ENCODE data around the gene CLPTM1. TPM values are rescaled to one million over a fixed set of nuclear protein-coding genes. Genes with fewer than 3 reads are reported as not detected.

The CLPTM1 gene
- total and polyA plus RNA-seq, 9 of the 15 experiments (the other 6 are each of a cell fraction or from before 2014, with no cell fraction given): 0.37 to 96.0 (median 27.5) TPM

- no peak for TF ChIP-seq ZNF445 (CRISPR knock-in tag; IDR thresholded peaks at IDR 0.05; ENCODE audit: low read depth)
- no peak for TF ChIP-seq LARP7 (IDR thresholded peaks at IDR 0.05)
- TF ChIP-seq TEAD4 (IDR thresholded peaks at IDR 0.05; ENCODE audit: low read length): no peak
- no peak for TF ChIP-seq TEAD4 (CRISPR knock-in tag; IDR thresholded peaks at IDR 0.05; ENCODE audit: borderline replicate concordance)
- no peak for TF ChIP-seq ZNF764 (CRISPR knock-in tag; IDR thresholded peaks at IDR 0.05; ENCODE audit: low read depth)
- TF ChIP-seq CC2D1A (IDR thresholded peaks at IDR 0.05): peak; percentile 51; the same call in 1 of the 2 replicates
- TF ChIP-seq MCM7 (IDR thresholded peaks at IDR 0.05): no peak
- TF ChIP-seq HMG20B (CRISPR knock-in tag; IDR thresholded peaks at IDR 0.05): no peak
- no peak for TF ChIP-seq ZNF785 (CRISPR knock-in tag; IDR thresholded peaks at IDR 0.05)
- 0 out of 2 replicates have a peak, but pooled peaks have one; percentile 55 for TF ChIP-seq SMARCA4 (IDR thresholded peaks at IDR 0.05)
- TF ChIP-seq NBN (IDR thresholded peaks at IDR 0.05; ENCODE audit: low read depth): no peak
- no peak for TF ChIP-seq NEUROD1 (IDR thresholded peaks at IDR 0.05; ENCODE audit: borderline replicate concordance, low read depth, low read length, partially characterized antibody)
- TF ChIP-seq, protein P1, sequence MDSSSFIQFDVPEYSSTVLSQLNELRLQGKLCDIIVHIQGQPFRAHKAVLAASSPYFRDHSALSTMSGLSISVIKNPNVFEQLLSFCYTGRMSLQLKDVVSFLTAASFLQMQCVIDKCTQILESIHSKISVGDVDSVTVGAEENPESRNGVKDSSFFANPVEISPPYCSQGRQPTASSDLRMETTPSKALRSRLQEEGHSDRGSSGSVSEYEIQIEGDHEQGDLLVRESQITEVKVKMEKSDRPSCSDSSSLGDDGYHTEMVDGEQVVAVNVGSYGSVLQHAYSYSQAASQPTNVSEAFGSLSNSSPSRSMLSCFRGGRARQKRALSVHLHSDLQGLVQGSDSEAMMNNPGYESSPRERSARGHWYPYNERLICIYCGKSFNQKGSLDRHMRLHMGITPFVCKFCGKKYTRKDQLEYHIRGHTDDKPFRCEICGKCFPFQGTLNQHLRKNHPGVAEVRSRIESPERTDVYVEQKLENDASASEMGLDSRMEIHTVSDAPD (CRISPR knock-in tag; IDR thresholded peaks at IDR 0.05): no peak
- TF ChIP-seq THAP12 (CRISPR knock-in tag; IDR thresholded peaks at IDR 0.05): peak; percentile 78; the same call in 1 of the 2 replicates
- TF ChIP-seq PHB2 (IDR thresholded peaks at IDR 0.05; ENCODE audit: low read depth): 0 out of 2 replicates have a peak, but pooled peaks have one; percentile 10
- TF ChIP-seq ESRRA (IDR thresholded peaks at IDR 0.05; ENCODE audit: borderline replicate concordance, low read depth): peak; percentile 55
- TF ChIP-seq, protein P2, sequence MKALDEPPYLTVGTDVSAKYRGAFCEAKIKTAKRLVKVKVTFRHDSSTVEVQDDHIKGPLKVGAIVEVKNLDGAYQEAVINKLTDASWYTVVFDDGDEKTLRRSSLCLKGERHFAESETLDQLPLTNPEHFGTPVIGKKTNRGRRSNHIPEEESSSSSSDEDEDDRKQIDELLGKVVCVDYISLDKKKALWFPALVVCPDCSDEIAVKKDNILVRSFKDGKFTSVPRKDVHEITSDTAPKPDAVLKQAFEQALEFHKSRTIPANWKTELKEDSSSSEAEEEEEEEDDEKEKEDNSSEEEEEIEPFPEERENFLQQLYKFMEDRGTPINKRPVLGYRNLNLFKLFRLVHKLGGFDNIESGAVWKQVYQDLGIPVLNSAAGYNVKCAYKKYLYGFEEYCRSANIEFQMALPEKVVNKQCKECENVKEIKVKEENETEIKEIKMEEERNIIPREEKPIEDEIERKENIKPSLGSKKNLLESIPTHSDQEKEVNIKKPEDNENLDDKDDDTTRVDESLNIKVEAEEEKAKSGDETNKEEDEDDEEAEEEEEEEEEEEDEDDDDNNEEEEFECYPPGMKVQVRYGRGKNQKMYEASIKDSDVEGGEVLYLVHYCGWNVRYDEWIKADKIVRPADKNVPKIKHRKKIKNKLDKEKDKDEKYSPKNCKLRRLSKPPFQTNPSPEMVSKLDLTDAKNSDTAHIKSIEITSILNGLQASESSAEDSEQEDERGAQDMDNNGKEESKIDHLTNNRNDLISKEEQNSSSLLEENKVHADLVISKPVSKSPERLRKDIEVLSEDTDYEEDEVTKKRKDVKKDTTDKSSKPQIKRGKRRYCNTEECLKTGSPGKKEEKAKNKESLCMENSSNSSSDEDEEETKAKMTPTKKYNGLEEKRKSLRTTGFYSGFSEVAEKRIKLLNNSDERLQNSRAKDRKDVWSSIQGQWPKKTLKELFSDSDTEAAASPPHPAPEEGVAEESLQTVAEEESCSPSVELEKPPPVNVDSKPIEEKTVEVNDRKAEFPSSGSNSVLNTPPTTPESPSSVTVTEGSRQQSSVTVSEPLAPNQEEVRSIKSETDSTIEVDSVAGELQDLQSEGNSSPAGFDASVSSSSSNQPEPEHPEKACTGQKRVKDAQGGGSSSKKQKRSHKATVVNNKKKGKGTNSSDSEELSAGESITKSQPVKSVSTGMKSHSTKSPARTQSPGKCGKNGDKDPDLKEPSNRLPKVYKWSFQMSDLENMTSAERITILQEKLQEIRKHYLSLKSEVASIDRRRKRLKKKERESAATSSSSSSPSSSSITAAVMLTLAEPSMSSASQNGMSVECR (CRISPR knock-in tag; IDR thresholded peaks at IDR 0.05): peak; percentile 74
- TF ChIP-seq POLR2A (conservative IDR thresholded peaks at IDR 0.05): peak; percentile 98
- peak; percentile 88 to 93 for TF ChIP-seq MNT (conservative IDR thresholded peaks at IDR 0.05)
- TF ChIP-seq ZC3H8 (IDR thresholded peaks at IDR 0.05): no peak
These were observed 84.0 kb downstream of the CLPTM1 start, which contains the start of gene CLASRP (continued) for GRCh38 chr19:45038931-45039893.

Data from K562 (cell line).